ENCODE results near the gene TSPAN32.

The TSPAN32 gene

DNA sequence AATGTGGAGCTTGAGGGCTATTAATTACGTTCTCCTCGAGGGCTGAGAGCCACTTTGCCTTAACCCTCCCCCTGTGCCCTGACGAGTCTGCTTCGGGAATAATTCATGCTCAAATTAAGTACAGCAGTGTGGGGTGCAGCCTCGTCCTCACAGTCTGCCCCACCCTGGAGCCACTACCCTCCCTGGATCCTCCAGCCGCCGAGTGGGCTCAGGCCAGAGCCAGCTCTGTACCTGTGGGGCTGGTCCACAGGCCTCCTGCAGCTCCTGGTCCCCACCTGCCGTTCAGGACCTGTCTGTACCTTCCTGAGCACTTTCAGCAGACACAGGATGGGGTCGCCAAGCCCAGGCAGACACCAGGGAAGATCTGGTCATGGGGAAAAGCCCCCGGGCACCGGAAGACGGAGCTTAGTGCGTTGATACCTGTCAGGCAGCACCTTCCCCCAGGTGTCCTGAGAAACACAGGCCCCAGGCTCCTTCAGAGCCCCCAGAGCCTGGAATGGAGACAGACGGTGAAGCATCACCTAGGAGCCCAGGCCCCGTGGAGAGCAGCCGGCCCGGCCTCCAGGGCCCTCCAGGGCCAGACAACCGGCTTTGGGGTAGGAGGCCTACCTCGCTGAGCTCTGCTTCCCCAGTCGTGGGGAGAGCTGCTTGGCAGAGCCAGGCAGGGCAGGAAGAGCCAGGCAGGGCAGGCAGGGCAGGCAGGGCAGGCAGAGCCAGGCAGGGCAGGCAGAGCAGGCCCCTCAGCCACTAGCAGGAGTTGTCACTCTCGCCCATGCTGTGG is 9.7 kb downstream of the TSPAN32 start:
- H3K27me3 Mint-ChIP-seq, result no peaks in the 10 kb centered on the region
- H3K4me3 Mint-ChIP-seq, result no peak overlapping the region
- H3K36me3 Mint-ChIP-seq (ENCODE audit: low read depth), result no peaks in the 10 kb centered on the region
- H3K9me3 Mint-ChIP-seq, result no peaks in the 10 kb centered on the region
- H3K4me1 Mint-ChIP-seq (ENCODE audit: low read depth), result peaks cover under 1% of the 10 kb centered on the region
- H3K27ac Mint-ChIP-seq, result no peak overlapping the region

DNA sequence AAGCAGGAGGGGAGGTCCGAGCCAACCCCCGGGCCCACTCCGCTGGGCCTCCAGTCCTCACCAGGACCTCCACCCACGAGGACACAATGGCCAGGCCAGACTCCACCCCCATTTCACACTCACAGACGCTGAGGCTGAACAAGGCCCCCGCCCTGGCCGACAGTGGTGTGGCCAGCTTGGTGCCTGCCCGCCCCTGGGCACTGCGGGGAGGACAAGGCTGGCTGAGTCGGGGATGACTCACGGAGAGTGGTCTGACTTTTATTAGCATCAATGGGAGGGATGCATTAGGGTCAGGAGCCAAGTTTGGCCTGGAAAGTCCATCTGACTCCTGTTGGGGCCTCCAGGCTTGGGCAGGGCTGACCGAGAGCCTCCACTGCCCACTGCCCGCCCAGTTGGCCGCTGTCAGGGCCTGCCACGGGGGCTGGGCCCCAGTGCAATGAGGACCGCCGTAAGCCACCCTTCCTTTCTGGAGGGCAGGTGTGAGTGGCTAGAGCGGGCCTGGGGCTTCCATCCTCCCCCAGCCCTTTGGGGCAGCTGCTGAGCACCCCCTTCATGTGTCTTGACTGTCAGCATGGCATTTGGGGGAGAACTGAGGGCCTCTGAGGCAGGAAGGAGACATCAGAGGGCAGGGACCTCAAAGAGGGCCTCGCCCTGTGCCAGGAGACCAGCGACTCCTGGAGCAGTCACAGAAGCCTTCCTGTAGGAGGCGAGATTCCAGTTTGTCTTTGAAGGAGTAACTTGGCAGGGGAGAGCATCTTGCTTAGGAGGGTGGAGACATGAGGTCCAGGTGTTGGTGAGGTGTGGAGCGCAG is 10.6 kb downstream of the TSPAN32 start:
- Mint-ChIP-seq H3K4me1 (ENCODE audit: low read depth) (no peaks in the 10 kb centered on the region), H3K36me3 (ENCODE audit: low read depth) (no peaks in the 10 kb centered on the region), H3K9me3 (no peaks in the 10 kb centered on the region), H3K27ac (no peak overlapping the region), H3K4me3 (no peak overlapping the region), H3K27me3 (no peaks in the 10 kb centered on the region)

DNA sequence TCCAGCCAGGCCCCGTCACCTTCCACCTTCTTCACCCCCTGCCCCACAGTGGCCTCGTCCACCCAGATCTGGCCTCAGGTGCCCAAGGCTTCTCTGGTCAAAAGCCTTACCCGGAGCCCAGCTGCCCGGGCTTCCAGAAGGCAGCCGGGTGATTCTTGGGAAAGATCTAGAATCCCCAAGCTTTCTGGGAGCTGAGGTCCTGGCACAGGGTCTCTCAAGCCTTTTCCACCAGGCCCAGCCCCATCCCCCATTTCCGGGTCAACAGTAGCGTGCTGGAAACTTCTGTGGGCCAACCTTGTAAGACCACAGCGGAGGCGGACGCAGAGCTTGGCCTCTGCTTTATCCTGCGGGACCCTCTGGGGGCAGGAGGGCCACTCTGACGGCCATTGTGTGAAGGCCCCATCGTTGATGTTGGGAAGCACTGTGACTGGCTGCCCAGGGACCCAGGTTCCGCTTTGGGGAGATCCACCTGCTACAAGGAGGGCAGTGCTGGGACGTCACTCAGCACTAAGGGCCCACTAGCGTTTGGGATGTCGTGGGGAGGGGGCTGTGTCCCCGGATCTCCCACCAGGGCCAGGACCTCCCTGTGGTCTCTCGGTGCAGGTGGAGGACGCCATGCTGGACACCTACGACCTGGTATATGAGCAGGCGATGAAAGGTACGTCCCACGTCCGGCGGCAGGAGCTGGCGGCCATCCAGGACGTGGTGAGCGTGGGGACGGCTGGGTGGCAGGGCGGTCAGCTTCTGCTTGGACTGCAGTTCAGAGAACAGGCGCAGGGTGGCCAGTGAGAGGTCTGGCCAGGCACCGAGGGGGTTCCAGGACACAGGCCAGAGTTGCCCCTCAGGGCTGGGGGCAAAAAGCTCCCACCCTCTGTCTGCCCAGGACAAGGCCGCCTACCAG is 11.5 kb downstream of the TSPAN32 start:
- no peak overlapping the region for H3K27ac Mint-ChIP-seq
- no peaks in the 10 kb centered on the region for H3K9me3 Mint-ChIP-seq
- H3K4me3 Mint-ChIP-seq, result no peak overlapping the region
- H3K27me3 Mint-ChIP-seq, result no peaks in the 10 kb centered on the region
- H3K4me1 Mint-ChIP-seq (ENCODE audit: low read depth), result no peaks in the 10 kb centered on the region
- H3K36me3 Mint-ChIP-seq (ENCODE audit: low read depth), result no peaks in the 10 kb centered on the region

DNA sequence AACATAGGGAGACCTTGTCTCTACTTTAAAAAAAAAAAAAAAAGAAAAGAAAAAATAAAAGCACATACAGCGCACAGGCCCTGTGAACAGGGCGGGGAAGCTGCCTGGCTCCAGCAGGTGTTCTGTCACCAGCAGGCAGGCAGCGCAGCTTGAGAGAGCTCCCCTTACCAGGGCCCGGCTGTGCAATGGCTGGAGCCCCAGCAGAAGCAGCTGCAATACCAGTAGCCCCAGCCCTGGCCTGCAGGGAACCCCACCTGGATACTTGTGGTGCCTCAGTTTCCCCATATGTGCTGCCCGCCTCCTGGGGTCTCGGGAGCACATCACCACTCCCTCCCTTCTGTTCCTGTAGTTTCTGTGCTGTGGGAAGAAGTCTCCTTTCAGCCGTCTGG is 12.3 kb downstream of the TSPAN32 start:
- H3K4me3 Mint-ChIP-seq, result no peak overlapping the region
- H3K27ac Mint-ChIP-seq, result no peak overlapping the region
- H3K36me3 Mint-ChIP-seq (ENCODE audit: low read depth), result no peaks in the 10 kb centered on the region
- no peaks in the 10 kb centered on the region for H3K27me3 Mint-ChIP-seq
- no peaks in the 10 kb centered on the region for H3K4me1 Mint-ChIP-seq (ENCODE audit: low read depth)
- H3K9me3 Mint-ChIP-seq, result no peaks in the 10 kb centered on the region

DNA sequence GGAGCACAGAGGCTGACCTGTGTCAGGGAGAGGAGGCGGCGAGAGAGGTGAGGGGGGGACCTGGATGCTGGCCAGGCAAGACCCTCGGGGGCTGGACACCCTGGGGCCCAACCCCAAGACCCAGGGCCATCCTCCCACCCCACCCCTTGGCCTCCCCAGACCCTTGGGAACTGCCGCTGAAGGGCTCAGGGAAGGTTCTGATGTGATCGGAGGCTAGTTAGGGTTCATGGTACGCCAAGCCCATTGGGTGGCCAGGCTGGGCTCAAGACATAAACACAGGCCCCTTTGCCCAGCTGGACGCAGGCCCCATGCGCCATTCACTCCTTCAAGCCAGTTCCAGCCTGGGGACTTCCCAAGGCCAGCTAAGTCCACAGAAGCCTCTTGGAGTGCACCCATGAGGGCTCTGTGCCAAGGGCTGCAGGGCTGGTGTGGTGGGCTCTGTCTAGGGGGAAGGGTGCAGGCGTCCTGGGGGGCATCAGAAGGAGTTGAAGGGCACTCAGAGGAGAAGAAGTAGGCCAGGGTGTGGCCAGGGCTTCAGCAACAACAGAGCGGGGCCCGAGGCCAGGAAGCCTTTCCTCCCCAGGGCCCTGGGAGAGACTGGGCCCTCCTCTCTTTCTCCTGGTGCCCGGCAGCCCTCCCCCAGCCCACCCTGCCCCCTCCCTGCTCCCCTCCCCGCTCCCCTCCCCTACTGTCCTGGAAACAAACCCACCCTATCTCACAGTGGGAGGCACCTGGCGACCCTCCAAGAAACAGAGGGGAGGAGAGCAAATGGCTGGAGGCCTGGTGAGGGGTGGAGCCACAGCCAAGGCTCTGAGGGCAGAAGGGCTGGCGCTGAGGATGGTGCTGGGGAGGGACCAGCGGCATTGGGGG is 12.9 kb downstream of the TSPAN32 start:
- no peak overlapping the region for H3K4me3 Mint-ChIP-seq
- no peaks in the 10 kb centered on the region for H3K9me3 Mint-ChIP-seq
- no peaks in the 10 kb centered on the region for H3K36me3 Mint-ChIP-seq (ENCODE audit: low read depth)
- H3K27me3 Mint-ChIP-seq, result no peaks in the 10 kb centered on the region
- H3K4me1 Mint-ChIP-seq (ENCODE audit: low read depth), result no peaks in the 10 kb centered on the region
- no peak overlapping the region for H3K27ac Mint-ChIP-seq

DNA sequence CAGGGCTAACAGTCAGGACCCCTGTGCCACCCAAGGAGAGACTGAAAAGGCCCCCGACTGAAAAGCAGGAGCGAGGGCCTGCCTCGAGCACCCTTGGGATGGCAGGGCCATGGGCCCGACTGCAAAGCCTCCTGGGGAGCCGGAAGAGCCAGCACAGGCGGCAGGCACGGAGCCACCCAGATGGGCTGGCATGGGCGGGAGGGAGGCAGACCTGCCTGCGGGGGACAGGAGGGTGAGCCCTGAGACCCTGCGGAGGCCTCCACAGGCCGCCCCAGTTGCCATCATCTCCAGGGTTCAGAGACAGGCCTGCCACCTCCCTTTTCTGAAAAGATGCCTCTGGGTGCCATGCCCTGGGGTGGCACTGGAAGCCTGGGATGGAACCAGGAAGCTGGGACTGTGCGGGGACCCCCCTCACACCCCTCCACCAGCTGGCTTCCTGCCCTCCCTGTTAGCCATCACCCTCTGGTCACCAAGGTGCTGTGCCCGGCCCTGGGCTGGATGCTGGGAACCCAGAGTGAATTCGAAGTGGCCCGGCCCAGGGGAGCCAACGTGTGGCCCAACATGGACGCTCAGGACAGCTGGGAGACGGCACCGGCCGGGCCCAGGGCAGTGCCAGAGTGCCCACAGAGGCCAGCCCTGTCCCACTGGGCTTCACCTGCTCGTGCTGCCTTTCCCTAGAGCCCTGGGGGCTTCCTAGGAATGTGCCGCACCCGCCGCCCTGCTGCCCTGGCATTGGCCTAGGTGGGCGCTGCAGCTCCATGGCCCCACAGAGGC is 13.8 kb downstream of the TSPAN32 start:
- Mint-ChIP-seq H3K27me3 (no peaks in the 10 kb centered on the region), H3K36me3 (ENCODE audit: low read depth) (no peaks in the 10 kb centered on the region), H3K4me1 (ENCODE audit: low read depth) (no peaks in the 10 kb centered on the region), H3K4me3 (no peak overlapping the region), H3K27ac (no peak overlapping the region), H3K9me3 (no peaks in the 10 kb centered on the region)

DNA sequence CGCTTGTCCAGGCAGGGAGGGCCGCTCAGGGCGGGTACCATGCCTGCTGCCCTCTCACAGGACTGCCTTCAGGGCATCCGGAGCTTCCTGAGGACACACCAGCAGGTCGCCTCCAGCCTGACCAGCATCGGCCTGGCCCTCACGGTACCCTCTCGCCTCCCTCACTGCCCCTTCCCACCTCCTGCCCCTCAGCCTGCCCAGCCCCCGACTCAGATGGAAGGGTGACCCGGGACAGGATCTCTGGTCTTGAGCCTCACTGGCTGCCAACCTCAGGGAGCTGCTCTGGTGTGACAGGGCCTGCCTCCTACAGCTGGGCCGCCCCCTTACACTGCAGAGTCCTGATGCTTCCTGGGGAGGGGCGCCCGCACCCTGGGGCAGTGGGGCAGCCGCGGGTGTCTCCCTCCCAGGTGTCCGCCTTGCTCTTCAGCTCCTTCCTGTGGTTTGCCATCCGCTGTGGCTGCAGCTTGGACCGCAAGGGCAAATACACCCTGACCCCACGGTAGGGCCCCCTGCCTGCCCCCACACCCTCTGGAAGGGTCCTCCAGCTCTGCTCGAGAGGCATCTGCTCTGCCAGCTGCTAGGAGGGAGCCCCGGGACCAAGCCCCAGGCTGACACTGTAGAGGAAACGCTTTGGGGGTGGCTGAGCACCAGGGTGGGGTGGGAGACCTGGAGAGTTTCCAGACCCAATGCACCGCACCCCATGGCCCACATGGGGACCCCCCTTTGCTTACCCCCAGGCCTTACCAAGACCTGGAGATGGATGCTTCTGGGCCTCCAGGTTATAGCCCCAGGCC is 14.6 kb downstream of the TSPAN32 start:
- no peaks in the 10 kb centered on the region for H3K27me3 Mint-ChIP-seq
- no peak overlapping the region for H3K27ac Mint-ChIP-seq
- no peaks in the 10 kb centered on the region for H3K4me1 Mint-ChIP-seq (ENCODE audit: low read depth)
- no peak overlapping the region for H3K4me3 Mint-ChIP-seq
- no peaks in the 10 kb centered on the region for H3K36me3 Mint-ChIP-seq (ENCODE audit: low read depth)
- H3K9me3 Mint-ChIP-seq, result no peaks in the 10 kb centered on the region

DNA sequence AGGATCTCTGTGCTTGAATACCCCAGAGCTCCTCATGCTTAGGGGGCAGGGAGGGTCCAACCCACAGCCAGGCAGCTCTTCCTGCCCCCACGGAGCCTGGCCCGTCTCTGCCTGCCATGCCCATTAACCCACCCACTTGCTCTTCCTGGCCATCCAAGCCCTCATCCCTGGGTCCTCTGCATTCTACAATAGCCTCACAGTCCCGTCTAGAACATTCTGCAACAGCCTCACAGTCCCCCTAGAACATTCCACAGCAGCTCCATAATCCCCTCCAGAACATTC is 15.1 kb downstream of the TSPAN32 start:
- H3K36me3 Mint-ChIP-seq (ENCODE audit: low read depth), result no peaks in the 10 kb centered on the region
- no peak overlapping the region for H3K27ac Mint-ChIP-seq
- no peak overlapping the region for H3K4me3 Mint-ChIP-seq
- no peaks in the 10 kb centered on the region for H3K27me3 Mint-ChIP-seq
- H3K4me1 Mint-ChIP-seq (ENCODE audit: low read depth), result no peaks in the 10 kb centered on the region
- no peaks in the 10 kb centered on the region for H3K9me3 Mint-ChIP-seq

DNA sequence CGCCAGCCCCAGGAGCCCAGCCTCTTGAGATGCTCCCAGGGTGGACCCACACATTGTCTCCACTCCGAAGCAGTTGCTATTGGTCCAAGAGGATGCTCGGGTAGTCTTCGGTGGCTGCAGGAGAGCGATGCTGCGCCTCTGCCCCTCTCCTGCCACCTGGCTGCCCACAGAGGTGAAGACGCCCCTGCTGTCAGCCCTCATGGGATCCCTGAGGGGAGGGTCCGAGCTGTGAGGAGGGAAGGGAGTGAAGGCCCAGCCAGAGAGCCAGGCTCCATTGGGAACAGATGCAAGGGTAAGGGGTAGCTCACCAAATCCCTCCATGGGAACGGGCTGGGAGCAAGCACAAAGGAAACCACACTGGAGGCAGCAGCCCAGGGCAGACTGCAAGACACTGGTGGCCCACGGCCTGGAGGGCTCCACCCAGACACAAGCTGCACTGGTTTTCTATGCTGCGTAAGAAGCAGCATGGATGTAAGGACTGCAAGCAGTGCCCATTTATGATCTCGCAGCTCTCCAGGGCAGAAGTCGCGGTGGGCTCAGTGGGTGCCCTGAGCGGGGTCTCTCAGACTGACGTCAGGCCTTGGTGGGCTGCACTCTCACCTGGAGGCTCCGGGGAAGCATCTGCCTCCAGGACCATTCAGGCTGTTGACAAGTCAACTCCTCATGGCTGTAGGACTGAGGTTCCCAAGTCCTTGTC is 15.7 kb downstream of the TSPAN32 start:
- Mint-ChIP-seq H3K4me1 (ENCODE audit: low read depth) (no peaks in the 10 kb centered on the region), H3K9me3 (no peaks in the 10 kb centered on the region), H3K27me3 (no peaks in the 10 kb centered on the region), H3K36me3 (ENCODE audit: low read depth) (no peaks in the 10 kb centered on the region), H3K4me3 (no peak overlapping the region), H3K27ac (no peak overlapping the region)

DNA sequence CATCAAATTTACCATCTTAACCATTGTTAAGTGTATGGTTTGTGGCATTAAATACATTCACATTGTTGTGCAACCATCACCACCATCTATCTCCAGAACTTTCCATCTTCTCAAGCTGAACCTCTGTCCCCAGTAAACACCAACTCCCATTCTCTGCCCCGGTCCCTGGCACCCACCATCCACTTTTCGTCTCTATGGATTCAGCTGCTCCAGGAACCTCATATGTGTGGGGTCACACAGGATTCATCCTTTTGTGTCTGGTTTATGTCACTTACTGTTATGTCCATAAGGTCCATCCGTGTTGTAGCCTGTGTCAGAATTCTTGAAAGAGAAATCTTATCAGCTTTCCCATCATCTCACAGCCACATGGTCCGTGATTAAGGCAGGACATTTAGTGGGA is 16.3 kb downstream of the TSPAN32 start:
- no peak overlapping the region for H3K4me3 Mint-ChIP-seq
- H3K4me1 Mint-ChIP-seq (ENCODE audit: low read depth), result no peaks in the 10 kb centered on the region
- H3K9me3 Mint-ChIP-seq, result no peaks in the 10 kb centered on the region
- H3K27ac Mint-ChIP-seq, result no peak overlapping the region
- H3K36me3 Mint-ChIP-seq (ENCODE audit: low read depth), result no peaks in the 10 kb centered on the region
- no peaks in the 10 kb centered on the region for H3K27me3 Mint-ChIP-seq

DNA sequence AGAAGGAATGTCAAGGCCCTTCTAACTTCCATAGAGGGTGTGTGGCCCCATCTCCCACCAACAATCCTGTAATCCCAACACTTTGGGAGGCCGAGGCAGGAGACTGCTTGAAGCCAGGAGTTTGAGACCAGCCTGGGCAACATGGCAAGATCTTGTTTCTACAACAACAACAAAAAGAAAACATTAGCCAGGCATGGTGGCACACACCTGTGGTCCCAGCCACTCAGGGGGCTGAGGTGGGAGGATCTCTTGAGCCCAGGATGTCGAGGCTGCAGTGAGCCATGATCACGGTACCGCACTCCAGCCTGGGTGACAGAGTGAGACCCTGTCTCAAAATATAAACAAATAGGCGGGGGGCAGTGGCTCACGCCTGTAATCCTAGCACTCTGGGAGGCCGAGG is 16.9 kb downstream of the TSPAN32 start:
- no peaks in the 10 kb centered on the region for H3K9me3 Mint-ChIP-seq
- H3K4me3 Mint-ChIP-seq, result no peak overlapping the region

DNA sequence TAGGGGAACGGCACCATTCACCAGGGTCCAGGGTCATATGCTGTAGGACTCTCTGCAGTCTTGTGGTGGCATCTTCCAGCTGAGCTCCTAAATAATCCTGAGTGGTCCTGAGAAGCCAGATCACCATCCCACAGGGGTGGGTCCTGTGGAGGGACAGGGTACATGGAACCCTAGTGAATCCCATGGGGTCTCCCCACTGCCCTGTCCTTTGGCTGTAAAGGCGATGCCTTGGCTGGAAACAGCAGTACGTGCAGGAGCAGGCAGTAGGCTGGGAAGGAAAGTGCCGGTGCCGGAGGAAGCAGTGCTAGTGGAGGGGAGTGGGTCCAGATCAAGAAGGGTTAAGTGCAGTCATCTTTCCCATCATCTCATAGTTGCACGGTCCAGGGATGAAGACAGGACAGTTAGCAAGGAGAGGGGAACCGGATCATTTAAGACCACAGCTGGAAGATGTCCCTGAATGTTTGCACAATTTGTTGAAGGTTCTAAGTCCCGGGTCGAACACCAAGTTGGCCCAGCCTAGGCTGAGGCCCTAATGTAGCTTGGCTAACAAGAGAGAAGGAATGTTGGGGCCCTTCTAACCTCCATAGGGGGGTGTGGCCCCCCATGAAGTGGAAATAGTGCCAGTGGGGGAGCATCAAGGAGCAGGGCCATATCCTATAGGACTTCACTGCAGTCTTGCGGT is 18.1 kb downstream of the TSPAN32 start:
- Mint-ChIP-seq H3K27me3 (peaks cover 4% of the 10 kb centered on the region), H3K36me3 (ENCODE audit: low read depth) (no peaks in the 10 kb centered on the region), H3K9me3 (no peaks in the 10 kb centered on the region), H3K4me3 (no peak overlapping the region), H3K4me1 (ENCODE audit: low read depth) (no peaks in the 10 kb centered on the region), H3K27ac (no peak overlapping the region)

More for the DNA sequence above, 16.9 kb downstream of the TSPAN32 start:
- no peaks in the 10 kb centered on the region for H3K27me3 Mint-ChIP-seq
- no peaks in the 10 kb centered on the region for H3K4me1 Mint-ChIP-seq (ENCODE audit: low read depth)
- H3K27ac Mint-ChIP-seq, result no peak overlapping the region
- H3K36me3 Mint-ChIP-seq (ENCODE audit: low read depth), result no peaks in the 10 kb centered on the region
